Skeletal muscle cell (primary cell): ENCODE data around the gene S100A4.
"Not testable (repeated sequence)": the region's sequence is repeated elsewhere in the genome, so short reads cannot be mapped to it uniquely, and the experiment has no call there.

Experiments used
- DNase-seq: peaks from one replicate; pipeline ENCODE4 v3.0.0-alpha.2; 2010; ENCODE audit warnings: low read depth
- H3K4me3 ChIP-seq: 2 replicates; pipeline ENCODE4 v1.5.1; 2011; ENCODE audit warnings: low read depth, mild to moderate bottlenecking, control low read depth, low read length, moderate library complexity

The S100A4 gene

GRCh38 chr1:153536012-153536670 is 9.5 kb downstream of the S100A4 start:
- H3K4me3 ChIP-seq: peak overlapping the region; percentile 74
- peak; percentile 50 for DNase-seq

- peak within 1 kb of the TSS; percentile 74 for H3K4me3 ChIP-seq
- DNase-seq: no peak
Observed at GRCh38 chr1:153535242-153536011, 10.2 kb downstream of the S100A4 start, which contains the start of gene S100A6. Gene S100A6 (minus strand): TSS chr1:153535991. CDS start chr1:153535339, 652 bp downstream.

- H3K4me3 ChIP-seq: peak overlapping the region; percentile 74
- no peak for DNase-seq
Observed at GRCh38 chr1:153534925-153535241, 10.7 kb downstream of the S100A4 start.

- no peak for DNase-seq
Observed at GRCh38 chr1:153534226-153534924, 11.2 kb downstream of the S100A4 start.

GRCh38 chr1:153533689-153534201 is 11.9 kb downstream of the S100A4 start:
- DNase-seq: peak; percentile 84
- H3K4me3 ChIP-seq: peak overlapping the region; percentile 74

More at GRCh38 chr1:153534226-153534924, 11.2 kb downstream of the S100A4 start:
- peak overlapping the region; percentile 74 for H3K4me3 ChIP-seq

GRCh38 chr1:153532769-153533599 is 12.6 kb downstream of the S100A4 start:
- peak; percentile 56 for DNase-seq
- peak overlapping the region; percentile 74 for H3K4me3 ChIP-seq

- DNase-seq: no peak
- no peak overlapping the region for H3K4me3 ChIP-seq
Observed at GRCh38 chr1:153532181-153532580, 13.4 kb downstream of the S100A4 start.

GRCh38 chr1:153531638-153532037 is 14.0 kb downstream of the S100A4 start:
- no peak overlapping the region for H3K4me3 ChIP-seq
- DNase-seq: no peak

GRCh38 chr1:153527683-153528040 is 17.9 kb downstream of the S100A4 start:
- no peak overlapping the region for H3K4me3 ChIP-seq
- DNase-seq: no peak

- H3K4me3 ChIP-seq: no peak overlapping the region
- no peak for DNase-seq
Observed at GRCh38 chr1:153527023-153527682, 18.5 kb downstream of the S100A4 start.

- H3K4me3 ChIP-seq: no peak overlapping the region
- no peak for DNase-seq
Observed at GRCh38 chr1:153526132-153526543, 19.5 kb downstream of the S100A4 start.

- DNase-seq: no peak
- H3K4me3 ChIP-seq: no peak overlapping the region
Observed at GRCh38 chr1:153525088-153525728, 20.4 kb downstream of the S100A4 start.

- not testable (repeated sequence) for H3K4me3 ChIP-seq, DNase-seq
Observed at GRCh38 chr1:153522353-153523048, 23.1 kb downstream of the S100A4 start.

- H3K4me3 ChIP-seq, DNase-seq: not testable (repeated sequence)
Observed at GRCh38 chr1:153521808-153522207, 23.8 kb downstream of the S100A4 start.

- DNase-seq: no peak
- no peak overlapping the region for H3K4me3 ChIP-seq
Observed at GRCh38 chr1:153520818-153521476, 24.7 kb downstream of the S100A4 start.

- not testable (repeated sequence) for H3K4me3 ChIP-seq, DNase-seq
Observed at GRCh38 chr1:153520137-153520691, 25.4 kb downstream of the S100A4 start.

- no peak overlapping the region for H3K4me3 ChIP-seq
- no peak for DNase-seq
Observed at GRCh38 chr1:153519242-153519641, 26.4 kb downstream of the S100A4 start.
